Measurements from ENCODE around the gene PCYT2.

Gene PCYT2

DNA sequence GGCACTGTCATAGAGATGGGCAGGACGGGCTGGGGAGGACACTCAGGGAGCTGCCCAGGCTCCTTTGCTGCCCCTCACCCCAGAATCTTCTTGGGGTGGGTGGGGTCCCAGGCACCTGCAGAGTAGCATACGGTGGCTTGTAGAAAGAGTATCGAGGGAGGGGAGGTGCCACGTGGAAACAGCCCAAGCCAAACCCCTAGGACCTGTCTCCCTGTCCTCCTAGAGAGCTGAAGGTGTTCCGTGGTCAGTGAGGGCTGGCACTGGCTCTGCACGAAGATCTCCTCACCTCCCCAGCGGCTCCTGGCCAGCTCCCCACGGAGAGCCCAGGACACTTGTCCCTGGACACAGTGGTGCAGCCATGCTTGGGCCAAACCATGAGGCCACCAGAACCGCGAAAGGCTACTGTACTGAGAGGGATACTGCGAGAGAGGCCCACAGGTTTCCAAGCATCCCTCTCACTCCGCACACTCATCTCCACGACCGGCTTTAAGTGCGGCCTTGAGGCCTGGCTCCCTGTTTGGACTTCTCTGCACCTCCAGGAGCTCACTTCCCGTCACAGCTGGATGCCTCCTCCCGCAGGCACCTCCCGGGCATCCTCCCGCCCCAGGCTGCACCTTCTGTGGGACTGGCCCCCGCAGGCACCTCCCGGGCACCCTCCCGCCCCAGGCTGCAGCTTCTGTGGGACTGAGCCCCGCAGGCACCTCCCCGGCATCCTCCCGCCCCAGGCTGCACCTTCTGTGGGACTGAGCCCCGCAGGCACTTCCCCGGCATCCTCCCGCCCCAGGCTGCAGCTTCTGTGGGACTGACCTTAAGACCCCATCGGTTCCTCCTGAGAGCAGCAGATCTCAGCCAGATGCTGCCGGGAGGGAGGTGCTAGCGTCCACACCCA is 18.3 kb upstream of the PCYT2 start:
- peak overlapping the region; percentile 72 for H3K4me3 ChIP-seq (ENCODE audit: low read depth, low read length)
- peaks cover 9% of the 10 kb centered on the region for H3K36me3 ChIP-seq (ENCODE audit: control insufficient read depth, insufficient read depth, low read length)
- H3K9me3 ChIP-seq (ENCODE audit: control insufficient read depth, insufficient read depth, low read length), result no peaks in the 10 kb centered on the region
- H3K27me3 ChIP-seq (ENCODE audit: control insufficient read depth, insufficient read depth, low read length), result peaks cover 3% of the 10 kb centered on the region
- H3K4me1 ChIP-seq (ENCODE audit: control insufficient read depth, insufficient read depth, low read length), result peaks cover 9% of the 10 kb centered on the region
- H3K9ac ChIP-seq (ENCODE audit: low read depth, low read length), result no peak overlapping the region

DNA sequence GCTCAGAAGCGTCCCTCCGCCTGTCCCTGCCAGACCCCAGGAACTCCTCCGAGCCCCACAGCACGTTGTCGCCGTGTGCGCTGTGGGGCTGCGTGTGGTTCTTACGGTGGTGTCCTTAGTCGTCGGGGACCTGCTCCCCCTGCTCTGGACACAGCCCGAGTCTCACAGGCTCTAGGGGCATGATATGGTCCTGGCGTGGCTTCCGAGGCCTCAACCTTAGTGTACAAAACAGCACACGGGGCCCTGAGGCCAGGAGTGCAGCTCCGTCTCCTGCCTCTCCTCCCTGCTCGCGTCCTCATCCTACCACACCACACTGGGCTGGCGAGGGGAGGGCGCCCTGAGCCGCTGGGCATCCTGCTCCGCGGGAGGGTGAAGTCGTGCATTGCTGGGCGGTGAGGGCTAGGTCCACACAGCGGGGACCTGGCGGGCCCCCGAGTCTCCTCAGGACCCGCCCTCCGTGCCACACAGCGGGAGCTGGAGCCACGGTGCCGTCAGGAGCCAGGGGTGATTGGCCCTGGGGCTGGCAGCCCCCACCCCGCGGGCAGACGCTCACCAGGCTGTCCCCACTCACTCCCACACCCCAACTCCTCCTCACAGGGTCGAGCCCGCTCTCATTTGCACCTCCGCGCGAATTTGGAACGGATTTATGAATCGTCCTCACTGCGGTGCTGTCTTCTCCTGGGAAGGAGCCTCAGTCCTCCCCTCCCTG is 17.5 kb upstream of the PCYT2 start:
- peak overlapping the region; percentile 41 for H3K9ac ChIP-seq (ENCODE audit: low read depth, low read length)
- H3K27me3 ChIP-seq (ENCODE audit: control insufficient read depth, insufficient read depth, low read length), result peaks cover 3% of the 10 kb centered on the region
- H3K4me3 ChIP-seq (ENCODE audit: low read depth, low read length), result peak overlapping the region; percentile 72
- H3K4me1 ChIP-seq (ENCODE audit: control insufficient read depth, insufficient read depth, low read length), result peaks cover 11% of the 10 kb centered on the region
- H3K9me3 ChIP-seq (ENCODE audit: control insufficient read depth, insufficient read depth, low read length), result no peaks in the 10 kb centered on the region
- H3K36me3 ChIP-seq (ENCODE audit: control insufficient read depth, insufficient read depth, low read length), result peaks cover 2% of the 10 kb centered on the region

DNA sequence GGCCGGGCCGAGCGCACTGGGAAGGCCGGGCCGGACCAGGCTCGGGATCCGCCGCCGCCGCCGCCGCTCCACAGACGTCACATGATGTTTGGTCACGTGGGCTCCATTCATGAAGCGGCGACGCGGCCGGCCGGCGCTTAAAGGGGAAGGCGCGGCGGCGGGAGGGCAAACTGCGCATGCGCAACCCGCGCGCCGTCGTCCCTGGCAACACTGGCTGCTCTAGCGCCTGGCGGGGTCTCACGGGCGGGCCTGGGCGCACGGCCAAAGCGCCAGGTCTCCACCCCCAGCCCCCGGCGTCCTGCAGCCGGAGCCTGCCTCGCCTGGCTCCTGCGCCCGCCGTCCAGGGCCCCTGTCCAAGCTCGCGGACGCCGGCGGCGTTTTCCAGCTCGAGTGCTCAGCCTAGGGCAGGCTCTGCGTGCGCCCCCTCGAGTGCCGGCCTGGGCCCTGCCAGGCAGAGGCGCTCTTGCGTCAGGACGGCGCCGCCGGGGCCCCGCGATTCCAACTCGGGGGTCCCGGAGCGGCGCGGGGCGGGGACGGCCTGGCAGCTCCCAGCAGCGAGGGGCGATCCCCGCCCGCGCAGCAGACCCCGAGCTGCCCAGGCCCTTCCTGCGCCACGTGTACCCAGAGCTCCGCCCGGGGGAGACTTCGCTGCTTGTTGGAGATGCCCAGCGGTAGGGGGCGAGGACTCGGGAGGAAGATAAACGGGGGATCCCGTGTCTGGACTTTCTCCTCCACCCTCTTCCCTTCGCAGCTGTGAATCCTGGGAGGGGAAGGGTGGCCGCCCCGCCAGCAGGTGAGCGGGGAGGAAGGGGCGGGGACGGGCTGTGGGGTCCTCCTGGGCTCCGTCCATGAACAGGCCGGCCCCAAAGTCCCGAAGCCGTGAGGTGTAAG is 16.7 kb upstream of the PCYT2 start, which contains the start of gene MAFG:
MAFG (minus strand) TSS at position 83 of the 891 bp plus-strand sequence. CDS start 4,550 bp downstream, outside the sequence.
- Histone ChIP-seq H3K36me3 (ENCODE audit: control insufficient read depth, insufficient read depth, low read length) (peaks cover 1% of the 10 kb centered on the region), H3K9ac (ENCODE audit: low read depth, low read length) (peak within 1 kb of the TSS; percentile 73), H3K4me3 (ENCODE audit: low read depth, low read length) (peak within 1 kb of the TSS; percentile 72), H3K4me1 (ENCODE audit: control insufficient read depth, insufficient read depth, low read length) (peaks cover 11% of the 10 kb centered on the region), H3K27me3 (ENCODE audit: control insufficient read depth, insufficient read depth, low read length) (peaks cover 3% of the 10 kb centered on the region), H3K9me3 (ENCODE audit: control insufficient read depth, insufficient read depth, low read length) (no peaks in the 10 kb centered on the region)

DNA sequence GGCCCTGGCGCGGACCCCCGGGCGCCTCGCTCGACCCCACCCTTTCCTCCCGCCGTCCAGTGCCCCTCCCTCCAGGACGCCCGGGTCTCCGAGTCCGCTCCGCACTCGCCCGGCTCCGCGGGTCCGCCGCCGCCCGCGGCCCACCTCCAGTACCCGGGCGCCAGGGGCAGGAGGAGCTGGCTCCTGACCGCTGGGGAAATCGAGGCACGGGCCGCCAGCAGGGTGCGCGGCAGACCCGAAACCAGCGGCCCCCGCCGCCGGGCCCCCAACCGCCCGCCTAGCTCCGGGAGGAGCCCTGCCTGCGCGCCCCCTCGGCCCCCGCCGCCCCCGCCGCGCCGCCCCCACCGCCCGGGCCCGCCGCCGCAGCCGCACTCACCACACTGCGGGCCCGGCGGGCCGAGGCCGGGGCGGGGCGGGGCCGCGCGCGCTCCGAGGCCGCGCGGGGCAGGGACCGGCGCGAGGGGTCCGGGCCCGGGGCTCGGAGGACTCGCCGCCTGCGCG is 16.0 kb upstream of the PCYT2 start:
- H3K9ac ChIP-seq (ENCODE audit: low read depth, low read length), result peak overlapping the region; percentile 73
- peaks cover 3% of the 10 kb centered on the region for H3K27me3 ChIP-seq (ENCODE audit: control insufficient read depth, insufficient read depth, low read length)
- H3K4me3 ChIP-seq (ENCODE audit: low read depth, low read length), result peak overlapping the region; percentile 68
- H3K36me3 ChIP-seq (ENCODE audit: control insufficient read depth, insufficient read depth, low read length), result peaks cover 7% of the 10 kb centered on the region
- H3K4me1 ChIP-seq (ENCODE audit: control insufficient read depth, insufficient read depth, low read length), result peaks cover 11% of the 10 kb centered on the region
- no peaks in the 10 kb centered on the region for H3K9me3 ChIP-seq (ENCODE audit: control insufficient read depth, insufficient read depth, low read length)

DNA sequence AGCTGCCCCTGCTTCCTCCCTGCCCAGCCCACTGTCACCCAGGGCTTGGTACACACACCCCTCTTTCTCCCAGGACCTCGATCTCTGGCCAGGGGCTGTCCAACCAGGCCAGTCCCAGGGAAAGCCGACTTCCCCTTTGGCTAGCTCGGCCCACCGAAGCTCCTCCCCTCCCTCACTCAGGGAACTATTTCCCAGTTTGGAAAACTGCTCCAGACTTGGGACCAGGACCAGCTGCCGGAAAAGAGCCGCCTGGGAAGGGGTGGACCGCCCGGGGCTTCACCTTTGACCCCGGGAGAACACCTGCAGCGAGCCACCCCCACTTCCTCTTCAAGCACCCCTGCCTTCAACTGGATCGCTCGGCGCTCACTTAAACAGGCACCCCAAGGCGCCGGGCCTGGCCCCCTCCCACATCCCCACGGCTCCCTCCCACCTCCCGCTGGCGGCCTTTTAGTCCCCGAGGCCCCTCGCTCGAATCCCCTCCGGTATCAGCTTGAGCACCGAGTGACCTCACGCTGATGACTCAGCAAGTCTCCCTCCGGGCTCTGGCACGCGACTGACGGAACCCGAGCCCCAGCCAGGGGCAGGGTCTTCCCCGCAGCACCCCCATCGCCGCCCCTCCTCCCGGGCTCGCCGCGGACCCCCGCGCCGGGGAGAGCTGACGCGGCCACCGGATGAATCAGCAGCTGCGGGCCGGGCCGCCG is 15.4 kb upstream of the PCYT2 start:
- Histone ChIP-seq H3K27me3 (ENCODE audit: control insufficient read depth, insufficient read depth, low read length) (peaks cover 3% of the 10 kb centered on the region), H3K4me3 (ENCODE audit: low read depth, low read length) (peak overlapping the region; percentile 68), H3K36me3 (ENCODE audit: control insufficient read depth, insufficient read depth, low read length) (peaks cover 13% of the 10 kb centered on the region), H3K9me3 (ENCODE audit: control insufficient read depth, insufficient read depth, low read length) (no peaks in the 10 kb centered on the region), H3K9ac (ENCODE audit: low read depth, low read length) (peak overlapping the region; percentile 73), H3K4me1 (ENCODE audit: control insufficient read depth, insufficient read depth, low read length) (peaks cover 11% of the 10 kb centered on the region)

DNA sequence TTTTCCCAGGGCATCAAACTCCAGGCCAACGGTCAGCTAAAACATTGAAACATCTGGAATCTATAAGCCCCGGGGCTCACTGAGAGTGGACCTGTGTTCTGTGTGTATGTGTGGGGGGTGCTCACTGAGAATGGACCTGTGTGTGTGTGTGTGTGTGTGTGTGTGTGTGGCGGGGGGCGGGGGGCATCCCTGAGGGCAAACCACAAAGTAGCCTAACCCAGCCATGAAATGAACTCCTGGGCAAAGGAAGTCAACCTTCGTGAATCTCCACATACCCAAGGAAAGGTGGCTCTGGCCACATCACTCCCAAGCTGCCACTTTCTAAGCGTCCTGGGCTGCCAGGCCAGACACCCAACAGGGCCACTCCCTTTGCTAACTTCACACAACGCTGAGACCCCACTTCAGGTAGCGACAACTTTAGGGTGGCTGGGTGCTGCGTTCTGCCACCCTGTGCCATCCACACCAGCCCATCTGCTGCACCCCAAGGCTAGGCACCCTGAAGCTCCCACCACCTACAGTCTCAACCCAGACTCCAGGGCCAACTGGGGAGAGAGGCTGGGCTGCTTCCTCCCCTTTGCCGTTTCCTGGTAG is 14.8 kb upstream of the PCYT2 start:
- peaks cover 11% of the 10 kb centered on the region for H3K4me1 ChIP-seq (ENCODE audit: control insufficient read depth, insufficient read depth, low read length)
- H3K27me3 ChIP-seq (ENCODE audit: control insufficient read depth, insufficient read depth, low read length), result peaks cover 3% of the 10 kb centered on the region
- H3K4me3 ChIP-seq (ENCODE audit: low read depth, low read length), result peak overlapping the region; percentile 68
- no peaks in the 10 kb centered on the region for H3K9me3 ChIP-seq (ENCODE audit: control insufficient read depth, insufficient read depth, low read length)
- peak overlapping the region; percentile 73 for H3K9ac ChIP-seq (ENCODE audit: low read depth, low read length)
- peaks cover 18% of the 10 kb centered on the region for H3K36me3 ChIP-seq (ENCODE audit: control insufficient read depth, insufficient read depth, low read length)

DNA sequence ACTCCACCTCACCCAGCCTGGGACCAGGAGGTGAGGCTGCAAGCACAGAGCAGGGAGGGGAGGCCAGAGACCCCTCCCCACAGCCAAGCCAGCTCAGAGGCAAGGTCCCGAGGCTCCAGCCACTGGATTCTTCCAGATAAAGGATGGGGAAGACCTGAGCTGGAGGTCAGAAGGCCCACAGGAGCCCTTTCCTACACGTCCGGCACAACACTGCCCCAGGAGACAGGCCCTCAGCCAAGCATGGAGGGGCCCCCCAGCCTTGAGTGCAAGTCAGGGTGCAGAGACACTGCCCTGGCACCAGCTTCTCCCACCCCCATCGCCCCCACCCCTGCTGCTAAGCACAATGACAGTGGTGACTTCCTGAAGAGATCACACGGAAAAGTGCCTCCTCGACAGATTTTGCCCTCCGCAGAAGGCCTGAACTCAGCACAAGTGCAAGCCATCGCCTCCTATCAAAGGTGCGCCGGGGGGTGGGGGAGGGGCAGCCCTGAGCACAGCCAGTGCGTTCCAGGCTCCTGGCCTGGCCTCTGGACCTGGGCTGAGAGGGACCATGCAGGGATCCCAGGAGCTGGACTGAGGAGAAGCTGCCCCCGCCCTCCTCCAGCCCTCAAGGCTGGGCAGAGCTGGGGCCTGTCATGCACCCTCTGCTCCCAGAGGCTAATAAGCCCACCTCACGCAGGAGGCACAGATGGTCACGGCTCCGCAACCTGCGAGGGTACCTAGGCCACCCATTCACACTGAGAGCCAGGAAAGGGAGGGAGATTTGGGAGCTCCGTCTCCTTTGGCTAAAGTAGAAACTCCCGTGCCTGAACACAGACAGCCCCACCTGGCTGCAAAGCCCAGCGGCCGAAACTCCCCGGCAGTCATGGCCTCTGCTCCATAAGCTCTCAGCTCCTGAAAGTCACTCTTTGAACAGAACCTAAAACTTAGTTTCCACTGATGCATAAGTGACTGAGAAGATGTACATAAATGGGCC is 13.6 kb upstream of the PCYT2 start:
- Histone ChIP-seq H3K9me3 (ENCODE audit: control insufficient read depth, insufficient read depth, low read length) (no peaks in the 10 kb centered on the region), H3K27me3 (ENCODE audit: control insufficient read depth, insufficient read depth, low read length) (peaks cover 3% of the 10 kb centered on the region), H3K9ac (ENCODE audit: low read depth, low read length) (peak overlapping the region; percentile 54), H3K4me1 (ENCODE audit: control insufficient read depth, insufficient read depth, low read length) (peaks cover 11% of the 10 kb centered on the region), H3K36me3 (ENCODE audit: control insufficient read depth, insufficient read depth, low read length) (peaks cover 24% of the 10 kb centered on the region), H3K4me3 (ENCODE audit: low read depth, low read length) (peak overlapping the region; percentile 35)

DNA sequence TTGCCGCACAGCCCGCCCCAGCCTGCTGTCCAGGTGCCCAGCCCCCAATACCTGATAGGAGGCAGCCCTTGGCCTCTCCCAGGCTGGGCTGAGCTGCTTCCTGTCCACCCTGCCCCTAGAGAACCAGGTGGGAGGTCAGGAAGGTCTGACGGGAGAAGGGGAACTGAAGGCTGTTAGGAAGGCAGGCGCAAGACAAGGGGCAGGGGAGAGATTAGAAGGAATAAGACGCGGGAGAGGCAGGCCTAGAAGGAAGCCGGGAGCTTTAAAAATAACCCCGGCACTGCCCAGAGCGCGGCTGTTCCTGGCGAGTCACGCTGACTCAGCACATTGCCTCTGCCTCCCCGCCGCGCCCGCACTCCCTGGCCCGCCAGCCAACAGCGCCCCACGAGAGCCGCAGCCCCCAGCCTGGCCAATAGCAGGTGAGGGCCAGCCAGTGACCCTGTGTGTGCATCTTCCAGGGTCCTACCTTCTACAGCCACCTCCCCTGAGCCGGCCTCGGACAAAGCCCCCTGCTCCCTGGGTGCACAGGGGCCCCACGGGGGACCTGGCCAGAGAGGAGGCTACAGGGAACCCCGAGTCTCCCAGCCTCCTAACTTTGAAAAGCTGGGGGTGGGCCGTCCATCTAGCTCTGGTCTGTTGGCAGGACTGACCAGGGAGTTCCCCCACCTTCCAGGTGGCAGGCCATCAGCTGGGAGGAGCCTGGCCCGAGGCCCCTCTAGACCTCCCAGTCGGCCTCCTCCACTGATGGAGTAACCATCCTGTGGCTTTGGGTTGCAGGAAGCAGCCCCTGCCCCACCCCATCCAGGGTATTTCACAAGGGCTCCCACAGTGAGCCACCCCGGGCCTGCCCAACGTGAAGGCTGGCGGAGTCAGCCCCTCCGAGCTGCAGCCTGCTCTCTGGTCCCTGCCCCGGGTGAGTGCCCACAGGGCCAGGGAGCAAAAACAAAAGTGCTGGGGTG is 12.4 kb upstream of the PCYT2 start:
- H3K27me3 ChIP-seq (ENCODE audit: control insufficient read depth, insufficient read depth, low read length), result no peaks in the 10 kb centered on the region
- H3K9me3 ChIP-seq (ENCODE audit: control insufficient read depth, insufficient read depth, low read length), result no peaks in the 10 kb centered on the region
- peak overlapping the region; percentile 35 for H3K4me3 ChIP-seq (ENCODE audit: low read depth, low read length)
- H3K4me1 ChIP-seq (ENCODE audit: control insufficient read depth, insufficient read depth, low read length), result peaks cover 11% of the 10 kb centered on the region
- peaks cover 32% of the 10 kb centered on the region for H3K36me3 ChIP-seq (ENCODE audit: control insufficient read depth, insufficient read depth, low read length)
- H3K9ac ChIP-seq (ENCODE audit: low read depth, low read length), result peak overlapping the region; percentile 54

DNA sequence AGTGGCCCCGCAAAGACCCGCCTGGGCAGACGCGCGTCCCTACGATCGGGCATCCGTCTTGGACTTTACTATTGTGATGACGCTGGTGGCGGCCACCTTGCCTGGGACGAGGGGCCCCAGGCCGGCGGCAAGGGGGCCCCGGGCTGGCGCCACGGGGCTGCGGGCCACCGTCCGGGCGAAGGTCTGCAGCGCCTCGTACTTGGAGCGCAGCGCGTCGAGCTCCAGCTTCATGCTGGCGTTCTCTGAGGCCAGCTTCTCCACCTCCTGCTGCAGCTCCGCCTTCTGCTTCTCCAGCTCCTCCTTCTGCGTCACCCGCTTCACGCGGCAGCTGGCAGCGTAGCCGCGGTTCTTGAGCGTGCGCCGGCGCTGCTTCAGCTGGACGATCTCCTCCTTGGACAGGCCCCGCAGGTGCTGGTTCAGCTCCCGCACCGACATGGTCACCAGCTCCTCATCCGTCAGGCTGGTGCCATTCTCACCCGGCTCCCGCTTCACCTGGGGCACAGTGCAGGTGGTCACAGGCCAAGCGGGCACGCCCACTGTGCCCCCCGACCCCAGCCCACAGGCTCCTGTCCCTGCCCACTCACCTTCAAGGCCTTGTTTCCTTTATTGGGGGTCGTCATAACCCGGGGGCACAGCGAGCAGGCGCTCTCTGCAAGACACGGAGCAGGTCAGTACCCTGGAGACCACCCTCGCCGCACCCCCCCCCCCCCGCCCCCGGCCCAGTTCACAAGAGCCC is 11.5 kb upstream of the PCYT2 start:
- no peak overlapping the region for H3K9ac ChIP-seq (ENCODE audit: low read depth, low read length)
- no peaks in the 10 kb centered on the region for H3K27me3 ChIP-seq (ENCODE audit: control insufficient read depth, insufficient read depth, low read length)
- peaks cover 11% of the 10 kb centered on the region for H3K4me1 ChIP-seq (ENCODE audit: control insufficient read depth, insufficient read depth, low read length)

More for the DNA sequence above, 11.5 kb upstream of the PCYT2 start:
- Histone ChIP-seq H3K36me3 (ENCODE audit: control insufficient read depth, insufficient read depth, low read length) (peaks cover 32% of the 10 kb centered on the region), H3K4me3 (ENCODE audit: low read depth, low read length) (no peak overlapping the region), H3K9me3 (ENCODE audit: control insufficient read depth, insufficient read depth, low read length) (no peaks in the 10 kb centered on the region)
